ENCODE data around the gene PRKN.

PRKN gene

DNA sequence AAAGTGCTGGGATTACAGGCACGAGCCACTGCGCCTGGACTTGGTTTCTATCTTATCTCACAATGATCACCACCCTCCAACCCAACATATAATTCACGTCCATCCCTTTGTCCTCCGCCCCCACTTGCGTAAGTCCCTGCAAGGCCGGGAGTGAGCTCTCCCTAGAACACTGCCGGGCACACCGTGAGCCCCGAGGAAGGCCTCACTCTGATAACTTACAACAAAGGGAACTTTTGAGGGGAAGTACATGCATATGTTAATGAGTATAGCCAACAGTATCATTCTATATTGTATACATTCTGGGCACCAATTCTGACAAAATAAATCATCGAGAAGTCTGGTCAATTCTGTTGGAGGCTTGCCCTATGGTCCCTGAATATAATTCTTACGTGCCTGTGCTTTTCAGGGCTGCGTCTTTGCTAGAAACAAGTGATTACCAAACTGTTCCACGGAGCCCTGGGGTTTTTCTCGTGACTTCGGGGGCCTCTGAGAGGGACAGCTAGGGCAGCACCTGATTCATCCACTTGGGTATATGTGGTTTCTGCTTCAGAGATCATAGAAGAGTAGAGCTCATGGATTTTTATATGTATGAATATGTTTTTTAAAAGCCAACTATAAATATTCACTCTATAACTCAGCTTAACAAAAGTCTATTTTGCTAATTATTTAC, 983.9 kb downstream of the PRKN start:
- FAIRE-seq (no peak), DNase-seq (ENCODE audit: insufficient read length, low spot score) (no peak)

DNA sequence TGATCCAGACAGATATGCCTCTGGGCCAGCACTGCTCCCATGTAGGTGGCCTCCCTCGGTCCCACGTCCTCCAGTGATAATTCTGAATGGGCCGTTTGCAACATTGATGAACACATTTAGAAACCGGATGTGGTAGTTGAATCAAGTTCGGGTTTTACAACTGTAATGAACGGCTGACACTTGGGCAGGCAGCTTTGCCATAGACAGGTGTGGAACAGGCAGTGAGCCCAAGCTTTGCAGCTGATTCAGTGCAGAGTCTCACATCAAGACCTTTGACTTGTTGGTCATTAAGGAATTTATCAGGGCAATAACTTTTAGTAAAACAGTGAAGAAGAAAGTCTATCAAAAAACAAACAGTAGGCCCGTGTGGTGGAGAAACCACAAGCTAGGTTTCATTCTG, 987.1 kb downstream of the PRKN start:
- TF ChIP-seq POLR2A (IDR thresholded peaks at IDR 0.05; ENCODE audit: low read depth, low read length), result no peak
- FAIRE-seq (no peak), DNase-seq (ENCODE audit: insufficient read length, low spot score) (no peak)

More for the DNA sequence above, 983.9 kb downstream of the PRKN start:
- TF ChIP-seq POLR2A (IDR thresholded peaks at IDR 0.05; ENCODE audit: low read depth, low read length), result no peak

DNA sequence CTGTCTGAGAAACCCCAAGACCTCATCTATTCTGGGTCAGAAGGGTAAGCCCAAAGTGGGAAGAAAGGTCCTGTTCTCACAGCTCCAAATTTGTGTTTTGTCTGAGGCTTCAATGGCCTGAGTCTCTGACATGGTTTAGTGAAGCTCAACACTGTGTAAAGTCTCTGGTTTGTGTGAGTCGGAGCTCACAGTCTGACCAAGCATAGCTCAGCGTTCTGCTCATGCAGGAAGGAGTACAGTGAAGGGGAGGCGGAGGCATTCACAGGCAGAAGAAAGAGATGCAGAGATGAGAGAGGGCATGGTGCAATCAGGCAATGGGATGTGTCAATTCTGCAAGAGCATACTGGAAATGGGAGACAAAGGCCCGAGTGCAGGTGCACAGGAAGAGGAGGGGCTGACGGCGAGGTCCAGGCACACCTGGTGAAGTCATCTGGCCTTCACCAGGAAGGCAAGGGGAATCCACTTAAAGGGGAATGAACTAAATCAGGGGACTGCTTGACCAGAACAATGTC, 990.7 kb downstream of the PRKN start:
- DNase-seq (ENCODE audit: insufficient read length, low spot score), result no peak
- TF ChIP-seq POLR2A (IDR thresholded peaks at IDR 0.05; ENCODE audit: low read depth, low read length), result no peak
- no peak for FAIRE-seq

DNA sequence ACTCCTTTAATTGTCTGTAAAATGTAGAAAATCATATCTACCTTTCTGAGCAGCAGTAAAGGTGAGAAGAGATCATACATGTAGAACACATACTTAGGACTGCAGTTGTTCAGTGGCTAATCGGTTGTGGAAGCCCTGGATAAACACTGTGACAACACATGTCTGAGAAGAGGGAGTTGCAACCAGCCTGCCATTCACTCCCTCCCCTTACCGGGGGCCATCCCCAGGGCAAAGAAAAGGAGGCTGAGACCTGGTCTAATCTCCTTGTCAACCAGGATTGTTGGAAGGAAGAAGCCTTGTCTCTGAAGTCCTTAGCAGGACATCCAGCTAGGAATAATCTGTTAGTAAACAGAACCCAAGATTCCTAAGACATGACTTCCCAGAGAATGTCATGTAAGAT, 991.2 kb downstream of the PRKN start:
- TF ChIP-seq POLR2A (IDR thresholded peaks at IDR 0.05; ENCODE audit: low read depth, low read length), result no peak
- DNase-seq (ENCODE audit: insufficient read length, low spot score), result no peak
- no peak for FAIRE-seq

DNA sequence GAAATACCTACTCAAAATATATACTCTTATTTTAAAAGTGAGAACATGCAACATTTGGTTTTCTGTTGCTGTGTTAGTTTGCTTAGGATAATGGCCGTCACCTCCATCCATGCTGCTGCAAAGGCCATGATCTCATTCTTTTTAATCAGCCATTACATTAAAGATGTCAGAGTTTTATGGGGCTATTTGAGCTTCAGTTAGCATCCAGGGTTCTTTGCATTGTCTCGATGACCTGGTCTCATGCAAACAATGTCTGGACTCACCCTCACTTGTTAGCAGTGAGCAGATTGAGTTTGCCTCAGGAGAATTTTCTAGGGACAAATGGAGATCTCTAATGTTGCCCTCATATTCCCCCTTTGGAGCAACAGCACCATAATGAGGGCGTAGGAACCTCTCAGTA, 995.0 kb downstream of the PRKN start:
- no peak for DNase-seq (ENCODE audit: insufficient read length, low spot score)
- TF ChIP-seq POLR2A (IDR thresholded peaks at IDR 0.05; ENCODE audit: low read depth, low read length), result no peak
- no peak for FAIRE-seq

DNA sequence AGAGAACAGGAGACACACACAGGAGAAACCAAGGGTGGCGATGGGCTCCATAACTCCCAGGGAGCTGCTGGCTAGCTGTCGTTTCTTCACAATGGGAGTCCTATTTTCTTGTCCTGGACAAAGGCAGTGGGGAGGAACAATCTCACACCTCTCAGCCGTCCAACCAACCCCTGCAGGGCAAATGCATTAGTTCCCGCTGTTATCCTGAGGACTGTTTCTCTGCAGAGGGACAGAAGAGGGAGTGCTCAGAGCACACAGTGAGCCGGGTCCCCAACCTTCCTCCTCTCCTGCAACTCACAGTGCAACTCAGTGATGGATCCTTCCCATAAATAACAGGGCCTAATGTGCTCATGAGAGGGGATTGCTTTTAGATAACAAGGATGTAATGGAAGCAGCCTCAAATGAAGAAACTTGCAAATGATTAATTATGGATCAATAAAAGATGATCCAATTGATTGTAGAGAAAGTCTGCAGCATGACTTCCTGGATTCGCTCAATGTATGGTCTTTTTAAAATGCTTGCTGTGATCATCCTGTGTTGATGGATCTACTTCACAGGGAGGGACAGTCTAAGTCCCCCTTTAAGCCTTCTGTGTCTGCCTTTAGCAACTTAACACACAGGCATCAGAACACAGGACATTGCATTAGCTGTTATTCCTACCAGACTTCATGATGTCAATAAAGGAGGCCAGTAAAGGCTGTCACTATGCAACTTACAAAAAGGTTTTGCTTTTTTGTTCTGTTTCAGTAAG, 1000.3 kb downstream of the PRKN start:
- FAIRE-seq, result no peak
- DNase-seq (ENCODE audit: insufficient read length, low spot score), result no peak
- no peak for TF ChIP-seq POLR2A (IDR thresholded peaks at IDR 0.05; ENCODE audit: low read depth, low read length)

DNA sequence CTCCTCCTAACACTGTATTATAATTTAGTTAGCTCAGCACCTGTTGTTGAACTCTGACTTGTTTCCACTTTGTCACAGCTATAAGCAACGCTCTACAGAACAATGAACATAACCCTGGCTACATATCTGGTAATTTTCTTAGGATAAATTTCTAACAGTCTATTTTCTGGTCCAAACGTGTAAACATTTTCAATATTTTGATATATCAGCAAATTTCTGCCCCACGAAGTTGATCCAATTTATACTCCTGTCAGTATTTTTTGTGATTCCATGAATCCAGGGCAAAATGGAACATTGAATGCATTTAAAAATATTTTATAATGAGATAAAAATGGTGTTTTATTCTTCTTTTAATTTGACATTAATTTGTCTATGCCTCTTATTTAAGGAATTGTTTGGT, 1005.2 kb downstream of the PRKN start:
- DNase-seq (ENCODE audit: insufficient read length, low spot score), result no peak
- no peak for FAIRE-seq
- no peak for TF ChIP-seq POLR2A (IDR thresholded peaks at IDR 0.05; ENCODE audit: low read depth, low read length)

DNA sequence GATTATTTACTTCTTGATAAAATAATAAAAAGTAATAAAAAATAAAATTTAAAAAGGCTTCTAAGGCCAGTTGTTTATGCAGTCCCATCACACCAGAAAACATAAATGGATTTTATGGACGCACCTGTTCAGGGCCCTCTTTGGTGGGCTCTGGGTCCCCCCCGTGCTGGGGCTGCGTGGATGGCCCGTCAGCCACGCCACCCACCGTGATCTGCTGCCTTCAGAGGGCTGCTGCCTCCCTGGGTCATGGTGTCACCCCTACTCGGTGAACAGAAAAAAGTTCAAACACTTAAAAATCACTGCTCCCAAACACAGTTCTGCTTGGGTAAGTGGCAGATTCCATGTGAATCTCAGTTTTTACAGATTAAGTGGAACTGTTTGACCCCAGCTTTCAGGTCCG, 1006.1 kb downstream of the PRKN start:
- DNase-seq (ENCODE audit: insufficient read length, low spot score), result no peak
- TF ChIP-seq POLR2A (IDR thresholded peaks at IDR 0.05; ENCODE audit: low read depth, low read length), result no peak
- FAIRE-seq, result no peak

DNA sequence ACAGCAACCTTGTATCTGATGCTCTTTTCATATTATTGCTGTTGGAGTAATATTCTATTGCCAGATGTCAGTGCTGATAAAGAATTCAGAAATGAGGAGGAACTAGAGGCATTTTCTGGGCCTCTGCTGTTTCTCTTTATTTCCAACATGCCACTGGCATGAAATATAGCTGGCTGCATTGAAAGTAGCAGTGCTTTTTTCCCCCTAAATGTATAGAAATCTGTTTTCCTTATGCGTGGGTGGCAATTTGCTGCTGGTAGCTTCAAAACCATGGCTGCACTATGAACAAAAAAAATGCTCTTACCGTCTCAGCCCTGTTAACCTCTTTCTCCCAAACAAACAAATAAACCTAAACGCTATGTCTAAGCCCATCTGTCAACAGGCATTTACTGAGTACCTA, 1011.4 kb downstream of the PRKN start:
- no peak for DNase-seq (ENCODE audit: insufficient read length, low spot score)
- no peak for TF ChIP-seq POLR2A (IDR thresholded peaks at IDR 0.05; ENCODE audit: low read depth, low read length)
- FAIRE-seq, result no peak

DNA sequence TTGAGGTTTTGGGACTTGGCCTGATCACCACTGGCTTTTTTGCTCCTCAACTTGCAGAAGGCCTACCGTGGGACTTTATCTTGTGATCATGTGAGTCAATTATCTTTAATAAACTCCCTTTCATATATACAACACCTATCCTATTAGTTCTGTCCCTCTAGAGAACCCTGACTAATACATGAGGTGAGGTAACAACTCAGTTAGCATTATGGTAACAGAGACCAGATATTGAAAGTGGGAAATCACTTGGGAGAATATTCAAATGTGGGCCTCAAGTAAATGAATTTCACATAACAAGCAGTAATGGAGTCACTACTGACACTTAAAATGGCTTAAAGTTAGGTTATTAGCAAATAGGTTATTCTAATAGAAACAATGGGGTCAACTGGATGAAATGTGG, 1015.6 kb downstream of the PRKN start:
- DNase-seq (ENCODE audit: insufficient read length, low spot score) (no peak), FAIRE-seq (no peak)
- TF ChIP-seq POLR2A (IDR thresholded peaks at IDR 0.05; ENCODE audit: low read depth, low read length), result no peak

DNA sequence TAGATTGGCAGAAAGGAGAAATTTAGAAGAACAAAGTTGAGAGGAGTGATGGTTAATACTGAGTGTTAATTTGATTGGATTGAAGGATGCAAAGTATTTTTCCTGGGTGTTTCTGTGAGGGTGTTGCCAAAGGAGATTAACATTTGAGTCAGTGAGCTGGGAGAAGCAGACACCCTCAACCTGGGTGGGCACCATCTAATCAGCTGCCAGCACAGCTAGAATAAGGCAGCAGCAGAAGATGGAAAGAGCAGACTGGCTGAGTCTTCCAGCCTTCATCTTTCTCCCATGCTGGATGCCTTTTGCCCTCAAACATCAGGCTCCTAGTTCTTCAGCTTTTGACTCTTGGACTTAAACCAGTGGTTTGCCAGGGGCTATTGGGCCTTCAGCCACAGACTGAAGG, 1016.1 kb downstream of the PRKN start:
- no peak for TF ChIP-seq POLR2A (IDR thresholded peaks at IDR 0.05; ENCODE audit: low read depth, low read length)
- no peak for FAIRE-seq
- DNase-seq (ENCODE audit: insufficient read length, low spot score), result no peak

DNA sequence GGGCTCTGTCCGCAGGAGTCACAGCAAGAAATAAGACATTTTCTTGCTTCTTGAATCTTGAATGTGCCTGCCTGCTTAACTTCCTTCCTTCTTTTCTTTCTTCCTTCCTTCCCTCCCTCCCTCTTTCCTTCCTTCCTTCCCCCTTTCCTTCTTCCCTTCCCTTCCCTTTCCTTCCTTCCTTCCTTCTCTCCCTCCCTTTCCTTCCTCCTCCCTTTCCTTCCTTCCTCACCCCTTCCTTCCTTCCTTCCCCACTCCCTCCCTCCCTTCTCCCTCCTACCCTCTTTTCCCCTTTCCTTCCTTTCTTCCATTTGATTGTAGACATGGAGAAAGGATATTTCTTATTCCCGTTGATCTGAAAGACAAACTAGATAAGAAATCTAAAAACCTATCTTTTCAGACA, 1016.9 kb downstream of the PRKN start:
- no peak for DNase-seq (ENCODE audit: insufficient read length, low spot score)
- no peak for TF ChIP-seq POLR2A (IDR thresholded peaks at IDR 0.05; ENCODE audit: low read depth, low read length)
- FAIRE-seq, result no peak

DNA sequence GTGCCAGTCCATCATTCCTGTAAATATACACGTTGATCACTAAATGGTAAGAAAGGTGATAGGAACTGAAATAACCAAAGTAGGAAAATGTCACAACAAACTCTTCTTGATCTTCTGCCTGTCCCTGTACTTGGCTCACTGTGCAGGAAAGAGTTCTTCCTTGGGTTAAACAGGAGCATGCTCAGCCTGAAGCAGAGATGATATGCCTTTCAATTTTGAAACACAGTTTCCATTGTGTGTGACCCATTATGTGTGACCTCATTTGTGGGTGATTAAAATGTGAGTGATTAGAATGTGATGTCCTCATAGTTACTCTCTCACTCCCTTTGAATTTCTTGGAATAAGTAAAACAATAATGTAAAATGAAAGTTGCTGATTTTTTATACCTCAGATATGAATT, 1026.5 kb downstream of the PRKN start:
- DNase-seq (ENCODE audit: insufficient read length, low spot score) (no peak), FAIRE-seq (no peak)
- no peak for TF ChIP-seq POLR2A (IDR thresholded peaks at IDR 0.05; ENCODE audit: low read depth, low read length)

DNA sequence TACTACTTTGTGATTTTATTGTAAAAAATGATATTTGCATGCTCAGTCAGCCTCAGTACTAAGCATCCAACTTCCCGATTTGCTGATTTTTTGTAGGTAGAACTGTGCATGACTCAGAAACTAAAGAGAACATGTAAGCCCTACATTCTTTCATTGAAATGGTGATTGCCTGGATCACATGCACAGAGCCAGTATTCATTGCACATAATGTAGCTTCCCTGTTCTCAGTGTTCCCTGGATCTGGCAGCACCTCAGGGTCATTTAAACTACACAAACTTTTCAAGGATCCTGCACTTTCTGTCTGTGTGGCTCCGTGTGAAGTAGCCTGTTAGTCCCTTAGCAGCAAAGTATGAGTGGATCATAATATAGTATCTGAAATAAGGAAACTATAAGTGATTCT, 1030.8 kb downstream of the PRKN start:
- FAIRE-seq (no peak), DNase-seq (ENCODE audit: insufficient read length, low spot score) (no peak)
- no peak for TF ChIP-seq POLR2A (IDR thresholded peaks at IDR 0.05; ENCODE audit: low read depth, low read length)

DNA sequence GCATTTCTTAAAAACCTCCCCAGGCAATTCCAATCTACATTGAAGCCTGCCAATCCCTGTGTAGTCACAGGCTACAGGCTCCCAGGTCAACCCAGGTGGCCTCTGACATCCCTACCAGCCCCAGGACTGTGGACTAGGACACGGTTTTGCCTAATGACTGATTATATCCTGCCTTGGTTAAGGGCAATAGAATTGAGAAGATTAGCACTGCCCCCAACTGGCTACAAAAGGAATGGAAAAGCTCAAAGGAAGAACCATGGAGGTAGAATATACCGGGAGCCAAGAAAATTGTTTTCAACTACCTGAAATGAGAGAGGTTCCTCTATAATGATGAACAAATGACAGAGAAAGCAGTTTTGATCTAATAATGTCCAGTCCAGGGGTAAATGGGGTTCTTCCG, 1032.6 kb downstream of the PRKN start:
- FAIRE-seq, result no peak
- peak; percentile 6 for DNase-seq (ENCODE audit: insufficient read length, low spot score)

More for the DNA sequence above, 1032.6 kb downstream of the PRKN start:
- no peak for TF ChIP-seq POLR2A (IDR thresholded peaks at IDR 0.05; ENCODE audit: low read depth, low read length)
